SJSA1 (cell line): ENCODE results near the gene LIMK2. TPM values are rescaled to one million over a fixed set of nuclear protein-coding genes. Genes with fewer than 3 reads are reported as not detected.
"Not testable (repeated sequence)": the region's sequence is repeated elsewhere in the genome, so short reads cannot be mapped to it uniquely, and the experiment has no call there.

ENCODE experiments used
- DNase-seq, 2 experiments: peaks; one replicate each; pipeline ENCODE4 v3.0.0-alpha.2; 2015 to 2020; ENCODE audit warnings: low spot score in 2 of 2, low read depth in 1 of 2
- H3K27ac ChIP-seq: fragments of 250-450 bp; sonication (Bioruptor Pico); 2 replicates; pipeline ENCODE4 v1.5.1; 2020; ENCODE audit warnings: mild to moderate bottlenecking, moderate library complexity
- H3K27me3 ChIP-seq: fragments of 250-450 bp; sonication (Bioruptor Pico); replicated peaks from 2 replicates; pipeline ENCODE4 v1.5.1; 2020; ENCODE audit warnings: mild to moderate bottlenecking, moderate library complexity
- H3K36me3 ChIP-seq: fragments of 250-450 bp; sonication (Bioruptor Pico); 2 replicates; pipeline ENCODE4 v1.5.1; 2020; ENCODE audit warnings: mild to moderate bottlenecking
- H3K4me1 ChIP-seq: fragments of 250-450 bp; sonication (Bioruptor Pico); replicated peaks from 2 replicates; pipeline ENCODE4 v1.6.1; 2021; ENCODE audit warnings: mild to moderate bottlenecking
- H3K4me3 ChIP-seq: fragments of 250-450 bp; sonication (Bioruptor Pico); 2 replicates; pipeline ENCODE4 v1.5.1; 2020; ENCODE audit warnings: mild to moderate bottlenecking
- H3K9me3 ChIP-seq: fragments of 250-450 bp; sonication (Bioruptor Pico); replicated peaks from 2 replicates; pipeline ENCODE4 v1.5.1; 2020; ENCODE audit warnings: mild to moderate bottlenecking
- total RNA-seq: library from RNA; depleted of rRNA; stranded (reverse); fragments of >200 nt; shearing (Covaris generic); gene quantifications from 2 replicates; pipeline ENCODE4 v1.2.3, GENCODE V29; 2014; rRNA removed

Gene LIMK2
- total RNA-seq, 1 experiment from 2014 or later, result 21.8 TPM

- H3K4me1 ChIP-seq, result no peaks in the 10 kb centered on the region; the same call in 1 of the 2 replicates
- H3K27me3 ChIP-seq, result no peaks in the 10 kb centered on the region
- no peak overlapping the region for H3K27ac ChIP-seq
- H3K4me3 ChIP-seq, result no peak overlapping the region
- H3K36me3 ChIP-seq, result no peaks in the 10 kb centered on the region
- DNase-seq, result peak; percentile 42 to 56
- H3K9me3 ChIP-seq, result peaks cover 3% of the 10 kb centered on the region; the same call in 1 of the 2 replicates
These were observed 101.5 kb downstream of the LIMK2 start for GRCh38 chr22:31313366-31314147.

GRCh38 chr22:31314220-31314619, 102.1 kb downstream of the LIMK2 start:
- H3K27ac ChIP-seq, DNase-seq, H3K9me3 ChIP-seq, H3K36me3 ChIP-seq, H3K4me3 ChIP-seq, H3K27me3 ChIP-seq, H3K4me1 ChIP-seq: not testable (repeated sequence)

GRCh38 chr22:31321421-31321820, 109.3 kb downstream of the LIMK2 start:
- peaks cover 16% of the 10 kb centered on the region for H3K36me3 ChIP-seq
- no peak overlapping the region for H3K27ac ChIP-seq
- no peaks in the 10 kb centered on the region for H3K27me3 ChIP-seq
- no peak for DNase-seq
- H3K9me3 ChIP-seq, result no peaks in the 10 kb centered on the region
- H3K4me1 ChIP-seq, result no peaks in the 10 kb centered on the region
- H3K4me3 ChIP-seq, result no peak overlapping the region

- Histone ChIP-seq H3K9me3 (no peaks in the 10 kb centered on the region), H3K4me1 (no peaks in the 10 kb centered on the region), H3K27ac (no peak overlapping the region), H3K36me3 (peaks cover 30% of the 10 kb centered on the region), H3K27me3 (no peaks in the 10 kb centered on the region), H3K4me3 (no peak overlapping the region)
- DNase-seq, result no peak
These were observed 111.8 kb downstream of the LIMK2 start for GRCh38 chr22:31323578-31324550.

- Histone ChIP-seq H3K27me3 (no peaks in the 10 kb centered on the region), H3K27ac (no peak overlapping the region), H3K4me3 (no peak overlapping the region), H3K4me1 (no peaks in the 10 kb centered on the region), H3K36me3 (peaks cover 51% of the 10 kb centered on the region), H3K9me3 (no peaks in the 10 kb centered on the region)
- DNase-seq, result no peak
These were observed 114.8 kb downstream of the LIMK2 start for GRCh38 chr22:31326877-31327276.

- H3K9me3 ChIP-seq, result no peaks in the 10 kb centered on the region
- no peak for DNase-seq
- peaks cover 61% of the 10 kb centered on the region for H3K36me3 ChIP-seq
- H3K4me3 ChIP-seq, result no peak overlapping the region
- H3K27ac ChIP-seq, result no peak overlapping the region
- no peaks in the 10 kb centered on the region for H3K4me1 ChIP-seq
- H3K27me3 ChIP-seq, result no peaks in the 10 kb centered on the region
These were observed 115.9 kb downstream of the LIMK2 start for GRCh38 chr22:31327806-31328543.

GRCh38 chr22:31328544-31328960, 116.5 kb downstream of the LIMK2 start:
- H3K27ac ChIP-seq, result no peak overlapping the region
- no peaks in the 10 kb centered on the region for H3K9me3 ChIP-seq
- no peaks in the 10 kb centered on the region for H3K4me1 ChIP-seq
- no peak for DNase-seq
- no peaks in the 10 kb centered on the region for H3K27me3 ChIP-seq
- H3K4me3 ChIP-seq, result no peak overlapping the region
- peaks cover 66% of the 10 kb centered on the region for H3K36me3 ChIP-seq

GRCh38 chr22:31329029-31329428, 116.9 kb downstream of the LIMK2 start:
- H3K27me3 ChIP-seq, result no peaks in the 10 kb centered on the region
- no peak for DNase-seq
- no peaks in the 10 kb centered on the region for H3K4me1 ChIP-seq

More at GRCh38 chr22:31329029-31329428, 116.9 kb downstream of the LIMK2 start:
- Histone ChIP-seq H3K27ac (no peak overlapping the region), H3K36me3 (peaks cover 69% of the 10 kb centered on the region), H3K9me3 (no peaks in the 10 kb centered on the region), H3K4me3 (no peak overlapping the region)

Other genes starting within 250 kb of the LIMK2 start
- 14.6 and 22.1 TPM in 2 replicates for gene MORC2, start 243.5 kb upstream of the LIMK2 start, total RNA-seq
- gene TUG1, start 243.0 kb upstream of the LIMK2 start, total RNA-seq, result 47.4 and 73.0 TPM in 2 replicates
- 121 and 155 TPM in 2 replicates for gene SMTN, start 131.0 kb upstream of the LIMK2 start, total RNA-seq
- 373 and 601 TPM in 2 replicates for gene SELENOM, start 104.7 kb upstream of the LIMK2 start, total RNA-seq
- 0.13 and 0.21 TPM in 2 replicates for gene INPP5J, start 89.3 kb upstream of the LIMK2 start, total RNA-seq
- gene PLA2G3, start 71.8 kb upstream of the LIMK2 start, total RNA-seq, result not detected in 2 replicates
- gene RNF185, start 52.1 kb upstream of the LIMK2 start, total RNA-seq, result 25.4 and 34.8 TPM in 2 replicates
- gene PIK3IP1, start 80.2 kb downstream of the LIMK2 start, total RNA-seq, result 1.3 and 2.2 TPM in 2 replicates
- gene PATZ1, start 134.0 kb downstream of the LIMK2 start, total RNA-seq, result 14.7 and 14.9 TPM in 2 replicates
- gene DRG1, start 187.3 kb downstream of the LIMK2 start, total RNA-seq, result 98.8 and 118 TPM in 2 replicates